ENCODE data around the gene DPP3. TPM values are rescaled to one million over a fixed set of nuclear protein-coding genes. Genes with fewer than 3 reads are reported as not detected.
"Not testable (repeated sequence)": the region's sequence is repeated elsewhere in the genome, so short reads cannot be mapped to it uniquely, and the experiment has no call there.

Gene DPP3
- total RNA-seq, 1 experiment from 2014 or later: 135 TPM

GRCh38 chr11:66539870-66540213 lies 59.6 kb downstream of the DPP3 start:
- BruUV-seq (replicated peaks): no TSS peak
- no peak for DNase-seq
- Histone ChIP-seq H3K79me2 (ENCODE audit: low read length) (no peaks in the 10 kb centered on the region), H3K9me2 (replicated peaks; ENCODE audit: low read length) (no peaks in the 10 kb centered on the region), H3F3A (ENCODE audit: low read length, unreplicated experiment) (no peaks in the 10 kb centered on the region), H3K27ac (ENCODE audit: low read length) (no peak overlapping the region), H4K20me1 (ENCODE audit: low read length) (no peaks in the 10 kb centered on the region), H3K4me1 (ENCODE audit: insufficient read depth, low read length) (peaks cover 14% of the 10 kb centered on the region), H3K27me3 (ENCODE audit: low read length) (no peaks in the 10 kb centered on the region), H3K36me3 (ENCODE audit: low read depth, low read length) (no peaks in the 10 kb centered on the region), H3K4me2 (ENCODE audit: low read length) (no peak overlapping the region), H2AFZ (ENCODE audit: low read length) (no peak overlapping the region), H3K9ac (ENCODE audit: low read length) (no peak overlapping the region), H3K9me3 (ENCODE audit: low read length) (no peaks in the 10 kb centered on the region), H3K4me3 (ENCODE audit: low read length) (no peak overlapping the region)
- ATAC-seq: no peak
- ChIA-PET CTCF (no interaction called here), POLR2A (ENCODE audit: unreplicated experiment) (no interaction called here)
- TF ChIP-seq, protein P1, sequence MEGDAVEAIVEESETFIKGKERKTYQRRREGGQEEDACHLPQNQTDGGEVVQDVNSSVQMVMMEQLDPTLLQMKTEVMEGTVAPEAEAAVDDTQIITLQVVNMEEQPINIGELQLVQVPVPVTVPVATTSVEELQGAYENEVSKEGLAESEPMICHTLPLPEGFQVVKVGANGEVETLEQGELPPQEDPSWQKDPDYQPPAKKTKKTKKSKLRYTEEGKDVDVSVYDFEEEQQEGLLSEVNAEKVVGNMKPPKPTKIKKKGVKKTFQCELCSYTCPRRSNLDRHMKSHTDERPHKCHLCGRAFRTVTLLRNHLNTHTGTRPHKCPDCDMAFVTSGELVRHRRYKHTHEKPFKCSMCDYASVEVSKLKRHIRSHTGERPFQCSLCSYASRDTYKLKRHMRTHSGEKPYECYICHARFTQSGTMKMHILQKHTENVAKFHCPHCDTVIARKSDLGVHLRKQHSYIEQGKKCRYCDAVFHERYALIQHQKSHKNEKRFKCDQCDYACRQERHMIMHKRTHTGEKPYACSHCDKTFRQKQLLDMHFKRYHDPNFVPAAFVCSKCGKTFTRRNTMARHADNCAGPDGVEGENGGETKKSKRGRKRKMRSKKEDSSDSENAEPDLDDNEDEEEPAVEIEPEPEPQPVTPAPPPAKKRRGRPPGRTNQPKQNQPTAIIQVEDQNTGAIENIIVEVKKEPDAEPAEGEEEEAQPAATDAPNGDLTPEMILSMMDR (conservative IDR thresholded peaks at IDR 0.05; ENCODE audit: low read depth, low read length): no peak
- TF ChIP-seq EZH2phosphoT487 (IDR thresholded peaks at IDR 0.05; ENCODE audit: borderline replicate concordance, low read length): no peak
- no peak for TF ChIP-seq EZH2 (IDR thresholded peaks at IDR 0.05; ENCODE audit: low read length, unreplicated experiment)
- intact Hi-C loops (cut with micrococcal nuclease): no loop called here

DNA sequence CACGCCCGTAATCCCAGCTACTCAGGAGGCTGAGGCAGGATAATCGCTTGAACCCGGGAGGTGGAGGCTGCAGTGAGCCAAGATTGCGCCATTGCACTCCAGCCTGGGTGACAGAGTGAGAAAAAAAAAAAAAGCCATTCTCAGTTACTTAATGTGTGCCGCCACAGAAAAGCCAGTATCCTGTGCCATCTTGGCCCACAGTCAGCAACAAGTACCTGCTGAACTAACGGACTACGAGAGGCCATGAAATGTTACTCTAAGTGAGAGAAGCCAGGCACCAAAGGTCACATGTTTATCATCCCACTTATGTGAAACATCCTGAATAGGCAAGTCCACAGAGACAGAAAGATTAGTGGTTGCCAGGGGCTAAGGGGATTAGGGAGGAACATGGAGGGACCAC lies 60.4 kb downstream of the DPP3 start:
- POLR2A ChIA-PET (ENCODE audit: unreplicated experiment); H3K9me2 ChIP-seq (replicated peaks; ENCODE audit: low read length); H3K9me3 ChIP-seq (ENCODE audit: low read length); H4K20me1 ChIP-seq (ENCODE audit: low read length); ATAC-seq; H2AFZ ChIP-seq (ENCODE audit: low read length); H3K27me3 ChIP-seq (ENCODE audit: low read length); H3K4me3 ChIP-seq (ENCODE audit: low read length); intact Hi-C loops (cut with micrococcal nuclease); H3K4me2 ChIP-seq (ENCODE audit: low read length); H3K79me2 ChIP-seq (ENCODE audit: low read length); H3F3A ChIP-seq (ENCODE audit: low read length, unreplicated experiment); BruUV-seq (replicated peaks); H3K9ac ChIP-seq (ENCODE audit: low read length); H3K36me3 ChIP-seq (ENCODE audit: low read depth, low read length); H3K27ac ChIP-seq (ENCODE audit: low read length); CTCF ChIA-PET; DNase-seq: not testable (repeated sequence)
- peaks cover 21% of the 10 kb centered on the region for H3K4me1 ChIP-seq (ENCODE audit: insufficient read depth, low read length)

DNA sequence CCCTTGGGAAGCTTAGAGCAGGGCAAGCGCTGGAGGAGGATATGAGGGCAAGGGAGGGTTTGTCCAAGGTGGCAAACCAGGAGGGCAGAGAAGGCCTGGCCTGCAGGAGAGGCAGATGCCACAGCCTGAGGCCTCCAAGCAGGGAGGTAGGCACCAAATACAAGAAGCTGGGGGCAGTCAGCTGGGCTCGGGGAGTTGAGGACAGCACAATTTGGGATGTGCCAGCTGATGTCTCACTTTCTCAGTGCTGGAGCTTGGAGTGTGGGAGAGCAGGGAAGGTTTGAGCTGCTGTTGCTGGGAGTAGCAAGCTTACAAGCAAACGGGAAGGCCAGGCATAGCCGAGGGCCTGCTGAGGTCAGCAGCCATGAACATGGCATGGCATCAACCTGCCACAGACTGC lies 61.7 kb downstream of the DPP3 start:
- H3F3A ChIP-seq (ENCODE audit: low read length, unreplicated experiment): no peaks in the 10 kb centered on the region
- no peak overlapping the region for H3K27ac ChIP-seq (ENCODE audit: low read length)
- peaks cover 21% of the 10 kb centered on the region for H3K4me1 ChIP-seq (ENCODE audit: insufficient read depth, low read length)
- no peak overlapping the region for H3K4me2 ChIP-seq (ENCODE audit: low read length)
- ChIA-PET CTCF (no interaction called here), POLR2A (ENCODE audit: unreplicated experiment) (interaction anchor here (0.6 kb wide), 1 partner anchor 75 kb away, joined by 6 read pairs; no protein-coding TSS in a partner anchor)
- H3K27me3 ChIP-seq (ENCODE audit: low read length): no peaks in the 10 kb centered on the region
- intact Hi-C loops (cut with micrococcal nuclease): no loop called here
- H3K36me3 ChIP-seq (ENCODE audit: low read depth, low read length): no peaks in the 10 kb centered on the region
- no peaks in the 10 kb centered on the region for H3K9me3 ChIP-seq (ENCODE audit: low read length)
- H2AFZ ChIP-seq (ENCODE audit: low read length): no peak overlapping the region
- no peaks in the 10 kb centered on the region for H4K20me1 ChIP-seq (ENCODE audit: low read length)
- no TSS peak for BruUV-seq (replicated peaks)
- H3K9ac ChIP-seq (ENCODE audit: low read length): no peak overlapping the region
- DNase-seq: no peak
- H3K9me2 ChIP-seq (replicated peaks; ENCODE audit: low read length): no peaks in the 10 kb centered on the region
- no peak overlapping the region for H3K4me3 ChIP-seq (ENCODE audit: low read length)
- H3K79me2 ChIP-seq (ENCODE audit: low read length): 0 out of 2 replicates have a peak, but pooled peaks cover 4% of the 10 kb centered on the region
- TF ChIP-seq EZH2phosphoT487 (IDR thresholded peaks at IDR 0.05; ENCODE audit: borderline replicate concordance, low read length) (no peak), EZH2 (IDR thresholded peaks at IDR 0.05; ENCODE audit: low read length, unreplicated experiment) (no peak)
- TF ChIP-seq, protein P1 (conservative IDR thresholded peaks at IDR 0.05; ENCODE audit: low read depth, low read length): no peak
- ATAC-seq: no peak

Measured in PC-3 (cell line).